GM19328 (cell line): ENCODE data around the gene PPP2R2C.

Experiments
- ATAC-seq: cut with Tn5 transposase; IDR thresholded peaks from one replicate; pipeline ENCODE4 v1.9.1; 2021; ENCODE audit warnings: mild to moderate bottlenecking, moderate library complexity; ENCODE audit not compliant: unreplicated experiment

The PPP2R2C gene

DNA sequence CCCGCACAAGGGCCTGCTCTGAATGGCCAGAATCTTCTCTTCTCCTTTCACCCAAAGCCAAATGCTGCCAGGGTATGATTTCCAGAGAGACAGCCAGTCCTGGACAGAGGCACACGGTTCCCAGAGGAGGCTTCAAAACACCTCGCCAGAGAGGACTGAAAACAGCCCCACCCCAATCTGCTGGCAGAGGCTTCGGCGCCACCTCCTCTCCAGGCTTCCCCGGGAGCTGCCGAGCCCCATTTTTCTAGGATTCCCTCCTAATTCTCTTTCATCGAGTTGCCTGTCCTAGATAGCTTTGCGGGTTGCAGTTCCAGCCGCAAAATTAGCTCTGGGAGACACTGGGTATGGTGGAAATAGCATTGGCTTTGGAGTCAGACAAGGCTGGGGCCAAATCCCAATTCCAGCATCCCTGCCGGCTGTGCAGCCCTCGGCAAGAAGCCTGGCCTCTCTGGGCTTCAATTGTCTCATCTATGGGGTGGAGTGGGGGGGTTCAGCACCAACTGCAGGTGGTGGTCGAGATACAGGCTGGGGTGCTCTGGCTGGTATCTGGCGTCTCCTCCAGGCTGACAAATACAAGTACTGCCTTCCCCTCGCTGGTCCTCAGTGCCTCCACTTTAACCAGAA lies 22.6 kb downstream of the PPP2R2C start:
- no peak for ATAC-seq

DNA sequence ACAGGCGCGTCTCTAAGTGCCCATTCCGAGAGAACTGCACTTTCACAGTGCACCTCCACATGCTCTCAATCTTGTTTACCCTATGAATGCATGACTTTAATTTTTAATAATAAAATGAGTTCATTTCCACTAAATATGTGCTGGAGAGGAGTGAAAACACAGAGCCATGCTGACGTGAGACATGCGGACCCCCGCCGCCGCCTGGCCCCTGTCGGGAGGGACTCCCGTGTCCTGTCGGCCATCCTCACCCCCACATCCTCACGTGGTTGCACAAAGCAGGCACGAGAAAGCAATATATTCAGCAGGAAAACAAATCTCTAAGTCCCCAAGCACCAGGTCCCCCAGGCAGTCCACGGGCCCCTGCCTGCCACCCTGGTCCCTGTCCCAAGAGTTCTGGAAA lies 23.1 kb downstream of the PPP2R2C start:
- no peak for ATAC-seq

DNA sequence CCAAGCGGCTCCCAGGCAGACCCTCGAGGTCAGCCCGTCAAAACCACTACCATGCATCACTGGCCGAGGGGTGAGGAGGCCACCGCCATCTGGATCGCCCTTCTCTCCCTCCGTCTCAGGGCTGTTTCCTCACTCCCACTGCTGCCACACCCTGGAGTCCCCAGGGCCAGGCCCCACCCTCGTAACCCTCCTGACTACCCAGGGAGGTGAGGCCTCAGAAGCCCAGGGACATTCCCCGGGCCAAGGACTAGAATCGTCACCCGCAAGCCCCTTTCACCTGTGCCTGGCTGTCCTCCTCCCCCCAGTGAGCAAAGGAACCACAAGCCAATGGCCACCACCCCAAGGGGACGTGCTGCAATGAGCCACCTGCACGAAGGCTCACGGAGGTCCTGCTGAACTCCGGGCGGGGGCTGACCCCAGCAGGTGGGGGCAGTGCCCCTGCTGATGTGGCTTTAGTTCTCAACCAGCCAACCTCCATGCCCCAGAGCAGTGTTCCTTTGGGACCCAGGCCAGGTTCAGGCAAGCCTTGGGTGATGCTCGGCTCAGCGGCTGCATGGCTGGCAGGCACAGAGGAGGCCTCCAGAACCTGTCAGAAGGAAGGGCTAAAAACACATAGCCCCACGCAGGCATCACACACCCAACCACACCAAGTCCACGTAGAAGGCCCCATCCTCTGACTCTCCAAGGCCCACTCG lies 23.8 kb downstream of the PPP2R2C start:
- ATAC-seq = no peak

DNA sequence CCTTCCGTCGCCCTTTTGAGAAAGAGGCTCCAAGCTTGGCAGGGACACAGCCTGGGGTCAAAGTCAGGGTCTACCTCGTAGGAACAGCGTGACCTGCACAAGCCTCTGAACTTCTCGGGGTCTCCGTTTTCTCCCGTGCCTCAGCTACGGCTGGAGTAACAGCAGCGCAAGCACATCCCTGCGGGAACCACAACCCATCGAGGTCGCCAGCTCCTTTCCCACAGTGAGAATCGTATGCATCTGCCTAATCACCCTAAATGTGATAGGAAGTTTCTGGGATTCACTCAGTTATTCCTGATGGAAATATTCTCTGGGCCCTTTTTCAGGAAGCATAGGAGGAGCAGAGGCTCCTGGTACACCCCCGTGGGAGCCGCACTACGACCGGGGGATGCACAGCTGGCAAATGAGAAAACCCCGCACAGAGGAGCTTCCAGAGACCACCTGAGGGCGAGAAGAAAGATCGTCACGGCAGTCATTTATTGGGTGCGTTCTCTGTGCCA lies 24.7 kb downstream of the PPP2R2C start:
- no peak for ATAC-seq

DNA sequence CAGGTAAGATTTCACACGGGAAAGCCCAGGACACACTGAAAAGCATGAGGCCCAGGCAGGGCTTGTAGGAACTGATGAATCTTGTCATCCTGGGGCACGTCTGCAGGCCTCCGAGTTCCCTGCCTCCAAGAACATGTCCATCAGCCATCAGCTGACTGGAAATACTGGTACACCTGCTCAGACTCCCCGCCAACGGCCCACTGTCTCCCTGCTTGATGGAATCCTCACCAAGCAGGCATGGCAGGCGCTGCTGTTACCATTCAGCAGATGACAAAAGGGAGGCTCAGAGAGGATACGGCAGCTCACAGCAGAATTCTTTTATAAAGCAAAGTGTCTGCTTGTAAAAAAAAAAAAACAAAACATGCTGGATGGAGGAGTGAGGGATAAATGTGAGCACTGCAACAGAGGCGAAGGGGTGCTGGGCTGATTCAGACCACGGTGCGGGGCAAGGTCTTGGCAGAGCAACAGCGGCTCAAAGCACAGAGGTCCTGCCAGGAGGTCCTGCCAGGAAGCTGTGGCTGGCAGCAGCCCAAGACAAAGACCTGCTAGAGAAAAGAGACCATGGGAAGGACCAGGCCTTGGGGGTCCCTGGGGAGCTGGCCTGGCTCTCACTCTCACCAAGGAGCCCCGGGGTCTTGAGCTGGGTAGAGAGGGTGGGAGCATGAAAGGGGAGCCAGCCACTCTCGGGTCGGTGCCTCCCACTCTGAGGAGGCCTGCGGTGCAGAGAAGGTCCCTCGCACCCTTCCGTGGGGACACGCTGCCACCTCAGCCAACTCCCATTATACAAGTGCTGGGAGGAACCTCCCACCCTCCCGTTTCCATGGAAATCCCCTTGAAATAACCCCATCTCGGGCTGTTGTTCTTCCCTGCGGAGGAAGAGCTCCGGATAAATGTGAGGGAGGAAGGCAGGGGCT lies 25.6 kb downstream of the PPP2R2C start:
- ATAC-seq = no peak

DNA sequence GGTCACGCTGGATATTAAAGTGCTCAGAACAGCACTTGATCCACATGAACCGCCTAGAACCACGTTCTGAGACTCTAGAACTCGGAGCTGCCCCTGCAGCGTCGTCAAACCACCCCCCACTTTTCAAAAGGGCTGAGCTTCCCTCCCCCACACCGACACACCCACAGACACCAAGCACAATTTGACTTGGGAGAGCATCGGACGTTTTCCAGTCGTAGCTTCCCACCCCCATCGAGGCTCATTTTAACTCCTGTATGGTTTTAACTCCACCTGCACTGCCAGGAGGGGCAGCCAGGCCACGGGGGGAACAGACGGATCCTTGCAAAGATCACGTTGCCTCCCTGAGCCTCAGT lies 26.3 kb downstream of the PPP2R2C start:
- no peak for ATAC-seq

DNA sequence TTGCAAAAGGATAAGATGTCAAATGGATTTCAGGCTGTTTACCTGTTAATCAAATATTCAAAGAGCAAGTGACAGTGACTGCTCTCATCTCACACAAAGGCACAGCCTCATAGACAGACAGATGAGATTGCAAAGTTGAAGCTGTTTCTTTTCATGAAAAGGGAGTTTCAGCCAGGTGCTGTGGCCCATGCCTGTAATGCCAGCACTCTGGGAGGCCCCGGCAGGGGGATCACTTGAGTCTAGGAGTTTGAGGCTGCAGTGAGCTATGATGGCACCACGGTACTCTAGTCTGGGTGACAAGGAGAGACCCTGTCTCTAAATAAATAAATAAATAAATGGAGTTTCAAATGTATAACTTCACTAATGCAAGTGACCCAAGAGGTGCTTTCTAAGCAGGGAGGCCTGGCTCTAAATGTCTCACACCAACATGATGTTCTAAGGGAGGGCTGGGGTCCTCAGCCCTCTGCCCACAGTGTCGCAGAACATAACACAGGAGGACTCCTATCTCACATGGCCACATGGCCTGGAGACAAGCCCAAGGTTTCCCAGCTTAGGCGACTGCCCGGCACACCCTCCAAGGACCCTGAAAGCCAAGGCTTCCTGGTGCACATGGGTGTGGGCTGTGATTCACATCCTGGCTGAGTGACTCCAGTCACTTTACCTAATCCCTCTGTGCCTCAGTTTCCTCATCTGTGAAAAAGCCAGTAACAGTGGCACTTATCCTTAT lies 26.8 kb downstream of the PPP2R2C start:
- ATAC-seq = no peak

DNA sequence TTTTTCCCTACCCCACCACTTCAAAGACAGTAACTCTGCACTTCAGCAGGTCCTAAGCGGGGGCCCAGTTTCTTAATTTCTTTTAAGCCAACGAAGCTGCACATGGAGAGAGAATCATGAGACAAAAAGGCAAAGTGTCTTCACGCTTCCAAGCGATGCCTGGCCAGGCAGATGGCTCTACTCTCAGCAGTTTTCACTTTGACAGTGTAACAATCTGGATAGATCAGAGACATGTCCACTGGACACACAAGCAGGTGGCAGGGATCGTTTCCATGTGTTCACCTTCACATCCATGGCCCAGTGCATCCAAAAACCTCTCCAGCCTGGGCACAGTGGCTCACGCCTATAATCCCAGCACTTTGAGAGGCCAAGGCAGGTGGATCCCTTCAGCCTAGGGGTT lies 27.8 kb downstream of the PPP2R2C start:
- ATAC-seq = no peak

DNA sequence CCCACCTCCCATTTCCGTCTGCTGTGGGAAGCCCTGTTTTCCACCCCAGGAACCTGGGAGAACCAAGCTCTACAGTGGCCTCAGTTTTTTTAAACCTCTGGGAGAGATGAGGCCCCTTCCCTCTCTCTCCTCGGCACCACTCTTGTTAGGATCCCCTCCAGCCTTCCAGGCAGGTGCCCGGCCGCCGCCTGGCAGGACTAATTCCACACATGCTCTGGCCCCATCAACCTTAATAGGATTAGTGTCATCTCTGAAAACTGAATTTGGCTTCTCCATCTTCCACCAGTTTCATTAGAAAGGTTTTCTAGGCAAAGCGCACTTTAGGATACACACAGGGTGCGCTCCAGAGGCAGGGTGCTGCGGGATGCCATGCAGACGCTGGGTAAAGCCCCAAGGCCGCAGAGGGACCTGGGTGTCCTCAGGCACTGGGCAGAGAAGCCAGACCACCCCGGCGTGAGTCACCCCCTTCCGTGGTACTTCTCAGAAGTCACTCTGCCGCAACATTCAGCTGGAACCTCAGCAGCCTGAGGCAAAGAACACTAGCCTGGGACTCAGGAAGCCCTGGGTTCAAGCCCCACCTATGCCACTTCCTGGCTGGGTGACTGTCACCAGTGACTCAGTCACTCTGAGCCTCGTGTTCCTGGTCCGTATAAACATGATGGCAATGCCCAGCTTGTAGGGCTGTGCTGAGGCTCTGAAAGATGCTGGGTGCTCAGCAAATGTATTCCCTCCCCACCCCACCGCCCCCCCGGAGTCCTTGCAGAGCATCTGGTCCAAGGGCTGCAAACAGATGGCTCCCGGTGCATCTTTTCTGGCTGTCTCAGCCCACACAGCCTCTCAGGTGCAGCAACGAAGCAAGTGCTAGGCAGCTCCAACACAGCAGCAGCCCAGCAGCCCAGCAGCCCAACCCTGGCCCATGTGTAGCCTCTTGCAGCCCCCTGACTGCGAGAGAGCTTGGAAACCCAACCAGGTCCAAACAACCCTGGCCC lies 29.1 kb downstream of the PPP2R2C start:
- no peak for ATAC-seq

DNA sequence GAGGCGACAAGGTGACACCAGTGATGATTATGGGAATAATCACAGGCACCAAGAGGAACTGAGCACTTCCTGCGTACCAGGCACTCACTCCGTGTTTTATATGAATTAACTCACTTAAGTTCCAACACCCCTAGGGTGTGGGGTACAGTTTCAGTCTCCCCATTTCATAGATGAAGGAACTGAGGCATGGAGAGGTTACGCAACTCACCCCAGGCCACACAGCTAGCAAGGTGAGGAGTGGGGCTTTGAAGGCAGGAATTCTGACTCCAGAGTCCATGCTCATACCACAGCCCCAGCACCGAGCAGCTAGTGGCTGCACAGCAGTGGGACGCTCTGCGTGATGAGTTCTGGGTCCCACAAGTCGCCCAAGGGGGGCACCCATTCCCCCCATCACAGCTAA lies 29.9 kb downstream of the PPP2R2C start:
- ATAC-seq = no peak

DNA sequence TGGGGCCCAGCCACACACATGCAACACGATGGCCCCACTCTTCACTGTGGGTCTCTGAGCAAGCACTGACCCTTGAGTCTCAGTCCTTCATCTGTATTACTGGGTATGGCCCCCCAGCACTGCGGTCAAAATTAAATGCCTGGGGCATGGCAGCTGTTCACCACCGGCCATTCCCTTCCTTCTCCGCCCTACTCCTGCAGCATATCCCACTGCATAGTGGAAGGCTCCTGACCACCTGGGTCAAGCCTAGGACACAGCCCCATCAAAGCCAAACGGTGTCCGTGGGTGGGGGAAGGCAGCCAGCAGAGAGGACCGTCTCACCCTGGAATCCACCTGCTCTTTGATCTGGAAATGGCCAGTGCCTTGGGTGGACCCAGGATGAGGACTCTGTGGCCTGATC lies 30.7 kb downstream of the PPP2R2C start:
- ATAC-seq = no peak

DNA sequence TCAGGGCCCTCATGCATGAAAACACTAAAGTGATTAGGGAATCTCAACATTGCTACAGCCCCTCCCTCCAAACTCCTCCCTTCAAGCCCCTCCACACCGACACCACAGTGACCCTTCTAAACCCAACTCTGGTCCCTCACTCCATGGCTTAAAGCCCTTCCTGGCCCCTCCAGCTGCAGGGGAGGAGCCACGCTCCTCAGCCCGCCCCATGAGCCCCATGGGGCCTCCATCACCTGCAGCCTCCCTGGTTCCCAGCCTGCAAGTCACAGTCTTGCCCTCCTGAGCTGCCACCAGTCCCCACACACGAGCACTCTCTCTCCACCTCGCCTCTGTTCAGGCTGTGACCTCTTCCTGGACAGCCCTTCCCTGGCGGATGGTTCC lies 31.2 kb downstream of the PPP2R2C start:
- ATAC-seq = no peak

DNA sequence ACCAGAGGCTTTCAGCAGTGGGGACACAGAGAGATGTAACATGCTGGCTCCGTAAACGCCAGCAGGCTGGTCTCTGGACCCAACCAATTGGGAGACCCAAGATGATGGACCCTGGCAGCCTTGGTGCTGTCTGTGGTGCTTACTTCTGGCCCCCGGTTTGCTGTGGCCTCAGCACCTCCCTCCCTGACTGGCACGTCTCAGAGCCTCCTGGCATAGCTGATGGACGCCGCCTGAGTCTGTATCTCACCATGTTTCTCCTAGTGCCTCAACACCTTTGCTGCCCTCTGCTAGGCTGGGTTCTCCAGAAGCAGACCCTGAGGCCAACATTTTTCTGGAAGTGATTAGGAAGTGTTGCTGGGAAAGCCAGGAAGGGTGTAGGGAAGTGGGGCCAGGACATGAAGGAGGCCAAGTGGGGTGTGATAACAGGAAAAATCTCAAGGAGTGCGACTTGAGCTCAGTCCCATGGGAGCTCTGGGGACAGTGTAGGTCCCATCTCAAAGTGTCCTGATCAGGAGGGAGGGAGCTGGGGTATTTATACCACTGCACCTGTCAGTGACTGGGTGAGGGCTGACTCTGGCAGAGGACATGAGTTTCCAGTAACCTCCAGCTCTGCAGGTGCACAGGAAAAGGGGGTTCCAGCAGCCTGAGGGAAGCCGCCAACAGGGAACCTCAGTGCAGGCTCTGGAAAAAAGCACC lies 31.8 kb downstream of the PPP2R2C start:
- ATAC-seq = no peak

DNA sequence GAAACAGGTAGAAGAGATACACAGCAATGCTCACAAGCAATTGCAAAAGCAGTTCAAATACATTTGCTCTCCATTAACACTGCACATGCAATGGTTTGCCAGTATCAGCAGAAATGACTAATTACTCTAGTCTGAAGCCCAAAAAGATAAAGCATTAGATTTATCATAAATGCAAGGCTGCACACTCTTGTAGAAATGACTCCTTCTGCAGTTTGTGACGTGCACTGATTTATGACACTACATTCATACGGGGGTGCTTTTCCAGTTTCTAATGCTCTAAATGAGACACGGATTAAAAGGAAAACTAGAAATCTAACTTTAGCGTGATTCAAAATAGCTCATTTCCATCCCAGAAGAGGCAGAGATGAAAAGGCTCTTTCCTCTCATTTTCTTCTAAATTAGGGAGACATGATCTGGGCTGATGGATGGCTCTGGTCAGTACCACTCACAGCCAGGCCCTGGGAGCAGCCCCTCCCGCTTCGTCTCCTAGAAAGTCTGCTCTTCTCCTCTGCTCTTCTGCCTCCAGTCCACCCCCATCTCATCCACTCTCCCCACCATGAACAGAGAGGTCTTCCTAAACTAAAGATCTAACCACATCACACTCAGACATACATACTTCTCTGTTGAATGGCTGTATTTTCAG lies 33.2 kb downstream of the PPP2R2C start:
- no peak for ATAC-seq

DNA sequence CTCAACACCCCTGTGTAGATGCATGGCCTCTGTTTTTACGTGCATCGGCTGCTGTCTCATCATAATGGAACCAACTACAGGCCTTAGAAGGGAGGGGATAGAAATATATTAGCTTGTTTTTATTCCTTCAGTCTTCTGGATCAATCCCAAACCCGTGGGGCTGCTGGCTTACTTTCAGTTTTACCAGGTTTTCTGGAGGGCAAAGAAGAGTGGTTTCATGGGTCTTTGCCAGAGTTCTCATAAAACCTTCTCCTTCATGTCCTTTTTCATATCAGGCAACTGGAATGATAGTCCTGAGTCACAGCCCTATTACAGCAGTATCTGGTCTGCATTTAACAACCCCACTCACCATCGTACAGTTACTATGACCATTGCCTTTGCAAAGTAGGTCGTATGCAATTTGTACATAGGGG lies 34.6 kb downstream of the PPP2R2C start:
- ATAC-seq = no peak

DNA sequence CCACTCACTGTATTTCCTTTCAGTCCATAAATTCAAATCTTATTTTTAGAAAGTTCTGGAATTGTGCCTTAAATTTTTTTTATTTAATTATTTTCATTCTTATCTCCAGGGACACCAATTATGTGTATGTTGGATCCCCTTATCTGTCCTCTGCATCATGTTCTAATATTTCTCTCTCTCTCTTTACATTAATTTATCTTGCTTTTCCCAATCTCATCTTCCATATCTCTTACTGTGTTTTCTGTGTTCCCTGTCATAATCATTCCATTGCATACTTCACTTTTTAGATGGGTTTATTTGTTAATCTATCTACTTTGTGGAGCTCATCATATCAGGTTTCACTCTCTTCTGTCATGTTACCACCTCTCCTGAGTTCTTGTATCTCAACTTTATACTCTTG lies 37.4 kb downstream of the PPP2R2C start:
- ATAC-seq = no peak

DNA sequence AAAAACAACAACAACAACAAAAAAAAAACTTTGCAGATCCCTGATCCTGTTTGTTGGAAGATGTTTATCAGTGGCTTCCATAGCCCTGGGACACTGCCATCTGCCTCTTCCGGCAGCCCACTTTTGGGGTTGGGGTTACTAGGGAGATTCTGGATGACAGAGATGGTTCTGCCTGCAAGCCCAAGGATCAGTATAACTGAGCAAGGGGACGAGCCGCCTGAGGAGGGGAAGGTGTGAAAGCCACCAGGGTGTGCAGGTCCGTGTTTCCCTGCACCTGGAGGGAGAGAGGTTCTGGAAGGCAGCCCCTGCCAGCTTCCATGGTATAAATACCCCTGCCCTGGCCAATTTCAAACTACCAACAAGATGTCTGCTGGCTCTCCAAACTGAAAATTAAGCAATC lies 41.5 kb downstream of the PPP2R2C start:
- no peak for ATAC-seq

DNA sequence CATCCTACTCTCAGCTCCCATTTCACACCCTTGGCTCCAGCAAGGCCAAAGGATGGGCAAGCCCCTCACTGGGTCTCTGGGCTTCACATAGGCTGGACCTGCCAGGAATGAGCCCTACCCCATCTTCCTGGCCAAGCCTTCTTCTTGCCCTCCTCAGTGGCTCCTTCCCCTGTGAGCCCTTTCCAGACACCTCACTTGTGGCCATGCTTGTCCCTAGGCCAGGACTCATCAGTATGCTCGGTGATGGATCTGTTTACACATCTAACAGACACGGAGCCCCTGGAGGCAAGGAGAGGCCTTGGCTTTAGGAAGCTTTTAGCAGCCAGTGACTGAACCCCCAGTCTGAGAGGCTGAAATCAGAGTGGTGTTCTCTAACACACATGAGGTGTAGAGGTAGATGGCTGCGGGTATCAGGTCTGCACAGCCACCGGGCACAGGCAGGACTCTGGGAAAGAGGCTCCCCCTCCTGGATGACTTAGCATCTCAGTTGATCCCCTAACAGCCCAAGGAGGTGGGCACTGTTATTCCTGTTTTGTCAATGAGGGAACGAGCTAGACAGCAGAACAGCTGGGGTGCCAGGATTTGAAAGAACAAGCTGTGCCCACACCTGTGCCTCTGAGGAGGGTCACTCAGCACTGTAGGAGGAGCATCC lies 44.8 kb downstream of the PPP2R2C start:
- no peak for ATAC-seq
